ENCODE data around the gene CTNNBL1. TPM values are rescaled to one million over a fixed set of nuclear protein-coding genes. Genes with fewer than 3 reads are reported as not detected.
"Not testable (repeated sequence)": the region's sequence is repeated elsewhere in the genome, so short reads cannot be mapped to it uniquely, and the experiment has no call there.

The CTNNBL1 gene
- total and polyA plus RNA-seq, 5 donors from 2014 or later, result 56.0 to 117 (median 83.2) TPM

GRCh38 chr20:37721751-37722150 is 27.9 kb downstream of the CTNNBL1 start:
- no peaks in the 10 kb centered on the region for H3K4me1 ChIP-seq (ENCODE audit: control insufficient read depth, insufficient read depth, low read length, poor library complexity, severe bottlenecking)
- H3K4me3 ChIP-seq (ENCODE audit: low read depth, low read length), result no peak overlapping the region
- DNase-seq (no peak), ATAC-seq (ENCODE audit: low read depth in 2 of 2) (no peak)
- peaks cover 5% of the 10 kb centered on the region for H3K36me3 ChIP-seq (ENCODE audit: control insufficient read depth, insufficient read depth, low read length)
- peaks cover 2 to 5% of the 10 kb centered on the region in 2 experiments for H3K9me3 ChIP-seq (ENCODE audit: control insufficient read depth in 2 of 2, low read length in 2 of 2)
- no peak overlapping the region for H3K27ac Mint-ChIP-seq
- H3K4me1 Mint-ChIP-seq, result peaks cover 0 to 29% (median 23%) of the 10 kb centered on the region in 4 donors
- no peak overlapping the region for H3K4me3 Mint-ChIP-seq
- H3K27ac ChIP-seq (ENCODE audit: insufficient read depth, low read length, poor library complexity, severe bottlenecking), result no peak overlapping the region
- H3K27me3 Mint-ChIP-seq, result no peaks in the 10 kb centered on the region
- H3K9me3 Mint-ChIP-seq, result peaks cover 0 to 8% (median 3%) of the 10 kb centered on the region in 7 donors
- H3K27me3 ChIP-seq (ENCODE audit: control insufficient read depth, insufficient read depth, low read length), result no peaks in the 10 kb centered on the region
- H3K36me3 Mint-ChIP-seq, result peaks cover 23% of the 10 kb centered on the region

- not testable (repeated sequence) for H3K27ac Mint-ChIP-seq; ATAC-seq (ENCODE audit: low read depth in 2 of 2); H3K27me3 ChIP-seq (ENCODE audit: control insufficient read depth, insufficient read depth, low read length)
Observed at GRCh38 chr20:37722312-37722711, 28.5 kb downstream of the CTNNBL1 start.

DNA sequence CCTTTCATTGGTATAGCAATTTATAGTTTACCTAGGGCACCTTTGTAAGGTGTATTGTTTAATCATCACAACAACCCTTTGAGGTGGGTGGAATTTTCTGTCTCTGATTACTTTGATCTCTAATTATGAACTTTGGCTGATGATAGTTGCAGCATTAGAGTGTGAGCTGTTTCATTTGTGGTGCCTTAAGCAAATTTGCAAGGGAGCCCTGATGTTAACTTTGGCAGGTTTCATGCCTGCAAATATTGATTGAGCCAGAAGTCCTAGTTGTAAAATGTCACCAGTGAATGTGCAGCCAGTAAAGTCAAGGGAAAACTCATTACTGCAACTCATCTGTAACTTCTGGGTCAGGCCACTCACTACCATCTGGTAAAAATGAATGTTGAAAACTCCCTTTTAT is 29.8 kb downstream of the CTNNBL1 start:
- no peaks in the 10 kb centered on the region for H3K27me3 ChIP-seq (ENCODE audit: control insufficient read depth, insufficient read depth, low read length)
- Mint-ChIP-seq H3K9me3 (peaks cover 0 to 8% (median 3%) of the 10 kb centered on the region in 7 donors), H3K36me3 (peaks cover 27% of the 10 kb centered on the region), H3K27me3 (no peaks in the 10 kb centered on the region), H3K27ac (no peak overlapping the region), H3K4me3 (no peak overlapping the region), H3K4me1 (peaks cover 0 to 41% (median 23%) of the 10 kb centered on the region in 4 donors)
- ATAC-seq (ENCODE audit: low read depth in 2 of 2), result no peak
- no peak overlapping the region for H3K4me3 ChIP-seq (ENCODE audit: low read depth, low read length)
- DNase-seq, result no peak
- H3K27ac ChIP-seq (ENCODE audit: insufficient read depth, low read length, poor library complexity, severe bottlenecking), result no peak overlapping the region
- peaks cover 2 to 5% of the 10 kb centered on the region in 2 experiments for H3K9me3 ChIP-seq (ENCODE audit: control insufficient read depth in 2 of 2, low read length in 2 of 2)
- H3K36me3 ChIP-seq (ENCODE audit: control insufficient read depth, insufficient read depth, low read length), result peaks cover 5% of the 10 kb centered on the region
- H3K4me1 ChIP-seq (ENCODE audit: control insufficient read depth, insufficient read depth, low read length, poor library complexity, severe bottlenecking), result no peaks in the 10 kb centered on the region

More at GRCh38 chr20:37722312-37722711, 28.5 kb downstream of the CTNNBL1 start:
- not testable (repeated sequence) for H3K9me3 Mint-ChIP-seq; H3K4me1 ChIP-seq (ENCODE audit: control insufficient read depth, insufficient read depth, low read length, poor library complexity, severe bottlenecking); H3K27ac ChIP-seq (ENCODE audit: insufficient read depth, low read length, poor library complexity, severe bottlenecking); H3K27me3 Mint-ChIP-seq; H3K4me3 Mint-ChIP-seq; DNase-seq; H3K4me3 ChIP-seq (ENCODE audit: low read depth, low read length); H3K36me3 ChIP-seq (ENCODE audit: control insufficient read depth, insufficient read depth, low read length); H3K9me3 ChIP-seq (ENCODE audit: control insufficient read depth in 2 of 2, low read length in 2 of 2)
- Mint-ChIP-seq H3K4me1 (peaks cover 0 to 31% (median 20%) of the 10 kb centered on the region in 4 donors), H3K36me3 (peaks cover 22% of the 10 kb centered on the region)

- no peak for DNase-seq
- H3K9me3 Mint-ChIP-seq, result peaks cover 0 to 8% (median 3%) of the 10 kb centered on the region in 7 donors
- no peak for ATAC-seq (ENCODE audit: low read depth in 2 of 2)
- H3K27ac Mint-ChIP-seq, result no peak overlapping the region
- Histone ChIP-seq H3K9me3 (ENCODE audit: control insufficient read depth in 2 of 2, low read length in 2 of 2) (peaks cover 2 to 5% of the 10 kb centered on the region in 2 experiments), H3K36me3 (ENCODE audit: control insufficient read depth, insufficient read depth, low read length) (peaks cover 5% of the 10 kb centered on the region), H3K27ac (ENCODE audit: insufficient read depth, low read length, poor library complexity, severe bottlenecking) (no peak overlapping the region), H3K27me3 (ENCODE audit: control insufficient read depth, insufficient read depth, low read length) (no peaks in the 10 kb centered on the region), H3K4me1 (ENCODE audit: control insufficient read depth, insufficient read depth, low read length, poor library complexity, severe bottlenecking) (no peaks in the 10 kb centered on the region), H3K4me3 (ENCODE audit: low read depth, low read length) (no peak overlapping the region)
- peaks cover 4 to 47% (median 29%) of the 10 kb centered on the region in 4 donors for H3K4me1 Mint-ChIP-seq
- no peaks in the 10 kb centered on the region for H3K27me3 Mint-ChIP-seq
- H3K36me3 Mint-ChIP-seq, result peaks cover 27% of the 10 kb centered on the region
- H3K4me3 Mint-ChIP-seq, result no peak overlapping the region
Observed at GRCh38 chr20:37725165-37725564, 31.3 kb downstream of the CTNNBL1 start.

GRCh38 chr20:37725855-37726254 is 32.0 kb downstream of the CTNNBL1 start:
- no peak for ATAC-seq (ENCODE audit: low read depth in 2 of 2)
- peaks cover 4 to 51% (median 30%) of the 10 kb centered on the region in 4 donors for H3K4me1 Mint-ChIP-seq
- H3K27ac ChIP-seq (ENCODE audit: insufficient read depth, low read length, poor library complexity, severe bottlenecking), result no peak overlapping the region

DNA sequence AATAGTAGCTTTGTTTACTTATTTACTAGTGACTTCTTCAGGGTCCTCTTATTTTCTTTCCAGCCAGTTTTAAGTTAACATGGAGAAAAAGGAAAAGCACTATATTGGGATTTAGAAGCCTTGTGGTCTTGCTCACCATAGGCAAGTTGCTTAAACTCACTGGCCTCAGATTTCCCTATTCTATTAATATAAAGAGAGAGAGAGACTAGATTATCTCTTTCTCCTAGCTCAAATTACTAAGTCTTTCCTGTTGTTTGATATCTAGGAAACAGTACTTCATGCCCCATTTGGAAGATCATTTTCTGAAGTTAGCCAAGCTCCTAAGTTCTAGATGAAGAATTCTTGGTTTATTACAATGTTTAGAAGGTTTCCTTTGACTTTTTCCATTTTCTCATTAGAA is 32.5 kb downstream of the CTNNBL1 start:
- peaks cover under 1% of the 10 kb centered on the region for H3K36me3 ChIP-seq (ENCODE audit: control insufficient read depth, insufficient read depth, low read length)
- no peak overlapping the region for H3K27ac ChIP-seq (ENCODE audit: insufficient read depth, low read length, poor library complexity, severe bottlenecking)
- no peak for ATAC-seq (ENCODE audit: low read depth in 2 of 2)
- Mint-ChIP-seq H3K27ac (no peak overlapping the region), H3K4me3 (no peak overlapping the region), H3K36me3 (peaks cover 24% of the 10 kb centered on the region), H3K27me3 (no peaks in the 10 kb centered on the region), H3K4me1 (peaks cover 4 to 51% (median 30%) of the 10 kb centered on the region in 4 donors), H3K9me3 (peaks cover 0 to 7% (median 0%) of the 10 kb centered on the region in 7 donors)
- H3K4me1 ChIP-seq (ENCODE audit: control insufficient read depth, insufficient read depth, low read length, poor library complexity, severe bottlenecking), result no peaks in the 10 kb centered on the region
- no peak overlapping the region for H3K4me3 ChIP-seq (ENCODE audit: low read depth, low read length)
- H3K9me3 ChIP-seq (ENCODE audit: control insufficient read depth in 2 of 2, low read length in 2 of 2), result peaks cover 2 to 5% of the 10 kb centered on the region in 2 experiments
- no peaks in the 10 kb centered on the region for H3K27me3 ChIP-seq (ENCODE audit: control insufficient read depth, insufficient read depth, low read length)
- no peak for DNase-seq

More at GRCh38 chr20:37725855-37726254, 32.0 kb downstream of the CTNNBL1 start:
- H3K4me3 Mint-ChIP-seq, result no peak overlapping the region
- no peak overlapping the region for H3K4me3 ChIP-seq (ENCODE audit: low read depth, low read length)
- H3K4me1 ChIP-seq (ENCODE audit: control insufficient read depth, insufficient read depth, low read length, poor library complexity, severe bottlenecking), result no peaks in the 10 kb centered on the region
- H3K27ac Mint-ChIP-seq, result no peak overlapping the region
- peaks cover 0 to 8% (median under 1%) of the 10 kb centered on the region in 7 donors for H3K9me3 Mint-ChIP-seq
- H3K9me3 ChIP-seq (ENCODE audit: control insufficient read depth in 2 of 2, low read length in 2 of 2), result peaks cover 2 to 5% of the 10 kb centered on the region in 2 experiments
- no peaks in the 10 kb centered on the region for H3K27me3 ChIP-seq (ENCODE audit: control insufficient read depth, insufficient read depth, low read length)
- no peaks in the 10 kb centered on the region for H3K27me3 Mint-ChIP-seq
- DNase-seq, result no peak
- H3K36me3 ChIP-seq (ENCODE audit: control insufficient read depth, insufficient read depth, low read length), result peaks cover 4% of the 10 kb centered on the region
- H3K36me3 Mint-ChIP-seq, result peaks cover 24% of the 10 kb centered on the region

DNA sequence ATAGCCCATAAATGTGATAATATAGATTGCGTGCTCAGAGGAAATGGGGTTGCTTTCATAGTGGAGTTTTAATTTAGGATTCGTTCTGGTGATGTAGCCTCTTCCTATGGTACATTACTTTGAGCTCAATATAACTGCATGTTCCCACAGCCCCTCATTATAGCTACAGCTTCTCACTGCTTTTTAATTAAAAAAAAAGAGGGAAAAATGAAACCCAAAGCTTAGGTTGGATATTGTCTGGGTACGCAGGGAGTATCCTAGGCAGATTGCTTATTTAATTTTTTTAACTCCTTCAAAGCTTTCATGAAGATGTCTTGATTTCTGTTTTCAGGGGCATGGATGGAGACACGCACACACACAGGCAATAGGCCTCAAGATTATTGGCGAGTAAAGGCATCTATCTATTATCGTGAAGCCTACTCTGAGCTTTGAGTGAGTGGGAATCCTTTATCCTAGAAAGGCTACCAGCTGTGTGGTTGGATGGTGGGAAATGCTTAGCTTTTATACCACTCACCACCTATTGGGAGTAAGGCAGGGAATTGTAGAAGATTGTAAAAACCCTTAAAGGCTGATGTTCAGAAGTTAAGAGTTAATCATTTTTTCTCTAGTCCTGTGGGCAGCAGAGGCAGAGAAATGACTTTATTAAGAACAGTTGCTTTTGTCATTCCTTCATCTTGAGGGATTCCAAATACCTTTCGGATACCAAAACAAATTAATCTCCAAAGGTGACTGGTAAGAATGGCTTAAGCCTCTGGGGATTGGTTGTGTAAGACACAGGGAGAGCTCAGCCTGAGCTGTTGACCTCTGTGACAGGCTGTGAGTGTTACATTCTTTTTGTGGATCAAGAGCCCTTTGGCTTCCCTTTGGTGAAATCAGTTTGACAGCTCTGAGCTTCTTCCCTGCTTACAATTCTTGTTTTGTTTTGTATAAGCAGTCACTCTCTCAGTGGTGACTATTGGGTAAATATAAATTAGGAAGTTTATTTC is 33.4 kb downstream of the CTNNBL1 start:
- DNase-seq (no peak), ATAC-seq (ENCODE audit: low read depth in 2 of 2) (no peak)
- H3K27ac ChIP-seq (ENCODE audit: insufficient read depth, low read length, poor library complexity, severe bottlenecking), result no peak overlapping the region
- no peaks in the 10 kb centered on the region for H3K9me3 ChIP-seq (ENCODE audit: control insufficient read depth in 2 of 2, low read length in 2 of 2)
- peaks cover 8 to 49% (median 30%) of the 10 kb centered on the region in 4 donors for H3K4me1 Mint-ChIP-seq
- H3K36me3 ChIP-seq (ENCODE audit: control insufficient read depth, insufficient read depth, low read length), result peaks cover 7% of the 10 kb centered on the region
- no peak overlapping the region for H3K27ac Mint-ChIP-seq
- H3K27me3 Mint-ChIP-seq, result no peaks in the 10 kb centered on the region
- no peak overlapping the region for H3K4me3 ChIP-seq (ENCODE audit: low read depth, low read length)
- peaks cover 24% of the 10 kb centered on the region for H3K36me3 Mint-ChIP-seq
- no peak overlapping the region for H3K4me3 Mint-ChIP-seq
- no peaks in the 10 kb centered on the region for H3K27me3 ChIP-seq (ENCODE audit: control insufficient read depth, insufficient read depth, low read length)
- no peaks in the 10 kb centered on the region for H3K4me1 ChIP-seq (ENCODE audit: control insufficient read depth, insufficient read depth, low read length, poor library complexity, severe bottlenecking)
- no peaks in the 10 kb centered on the region for H3K9me3 Mint-ChIP-seq

All from CD4-positive, CD25-positive, alpha-beta regulatory T cell (primary cell).